RWPE2 (cell line): ENCODE data around the gene TEF.

Experiments
- ATAC-seq: fragments of 200-7000 bp; cut with Tn5 transposase; 3 replicates; pipeline ENCODE4 v1.9.1; 2021; ENCODE audit warnings: low read depth
- DNase-seq: peaks from one replicate; pipeline ENCODE4 v3.0.0-alpha.2; 2020; ENCODE audit warnings: low spot score
- H3K27ac ChIP-seq: fragments of 450-650 bp; 2 replicates; pipeline ENCODE4 v1.5.1; 2017; ENCODE audit warnings: mild to moderate bottlenecking; ENCODE audit not compliant: poor library complexity, severe bottlenecking
- H3K27me3 ChIP-seq: fragments of 250-450 bp; sonication (Bioruptor Pico); 2 replicates; pipeline ENCODE4 v1.5.1; 2021; ENCODE audit warnings: mild to moderate bottlenecking, moderate library complexity; ENCODE audit not compliant: insufficient read depth, poor library complexity, severe bottlenecking
- H3K36me3 ChIP-seq: fragments of 250-450 bp; sonication (Bioruptor Pico); 2 replicates; pipeline ENCODE4 v1.5.1; 2020; ENCODE audit warnings: low read depth, mild to moderate bottlenecking, moderate library complexity
- H3K4me1 ChIP-seq: fragments of 250-450 bp; sonication (Bioruptor Pico); 2 replicates; pipeline ENCODE4 v1.5.1; 2021; ENCODE audit warnings: mild to moderate bottlenecking, moderate library complexity; ENCODE audit not compliant: insufficient read depth, poor library complexity, severe bottlenecking
- H3K4me3 ChIP-seq: fragments of 250-450 bp; sonication (Bioruptor Pico); 2 replicates; pipeline ENCODE4 v1.5.1; 2021; ENCODE audit warnings: mild to moderate bottlenecking, moderate library complexity; ENCODE audit not compliant: severe bottlenecking
- H3K9me3 ChIP-seq: fragments of 250-450 bp; sonication (Bioruptor Pico); 2 replicates; pipeline ENCODE4 v1.5.1; 2021; ENCODE audit warnings: mild to moderate bottlenecking, moderate library complexity; ENCODE audit not compliant: severe bottlenecking
- TF ChIP-seq, protein P1 (sequence below): fragments of 450-650 bp; IDR thresholded peaks from one replicate; pipeline ENCODE4 v1.5.1; 2017; ENCODE audit warnings: mild to moderate bottlenecking, moderate library complexity; ENCODE audit not compliant: poor library complexity, severe bottlenecking

The TEF gene

GRCh38 chr22:41358927-41359326 lies 22.8 kb upstream of the TEF start:
- no peak overlapping the region for H3K27ac ChIP-seq
- DNase-seq (no peak), ATAC-seq (no peak; the same call in 2 of the 3 replicates)
- H3K36me3 ChIP-seq = peaks cover 20% of the 10 kb centered on the region
- H3K9me3 ChIP-seq = no peaks in the 10 kb centered on the region
- no peaks in the 10 kb centered on the region for H3K4me1 ChIP-seq
- TF ChIP-seq, protein P1, sequence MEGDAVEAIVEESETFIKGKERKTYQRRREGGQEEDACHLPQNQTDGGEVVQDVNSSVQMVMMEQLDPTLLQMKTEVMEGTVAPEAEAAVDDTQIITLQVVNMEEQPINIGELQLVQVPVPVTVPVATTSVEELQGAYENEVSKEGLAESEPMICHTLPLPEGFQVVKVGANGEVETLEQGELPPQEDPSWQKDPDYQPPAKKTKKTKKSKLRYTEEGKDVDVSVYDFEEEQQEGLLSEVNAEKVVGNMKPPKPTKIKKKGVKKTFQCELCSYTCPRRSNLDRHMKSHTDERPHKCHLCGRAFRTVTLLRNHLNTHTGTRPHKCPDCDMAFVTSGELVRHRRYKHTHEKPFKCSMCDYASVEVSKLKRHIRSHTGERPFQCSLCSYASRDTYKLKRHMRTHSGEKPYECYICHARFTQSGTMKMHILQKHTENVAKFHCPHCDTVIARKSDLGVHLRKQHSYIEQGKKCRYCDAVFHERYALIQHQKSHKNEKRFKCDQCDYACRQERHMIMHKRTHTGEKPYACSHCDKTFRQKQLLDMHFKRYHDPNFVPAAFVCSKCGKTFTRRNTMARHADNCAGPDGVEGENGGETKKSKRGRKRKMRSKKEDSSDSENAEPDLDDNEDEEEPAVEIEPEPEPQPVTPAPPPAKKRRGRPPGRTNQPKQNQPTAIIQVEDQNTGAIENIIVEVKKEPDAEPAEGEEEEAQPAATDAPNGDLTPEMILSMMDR = no peak
- no peaks in the 10 kb centered on the region for H3K27me3 ChIP-seq
- H3K4me3 ChIP-seq = no peak overlapping the region

GRCh38 chr22:41359376-41359775 lies 22.4 kb upstream of the TEF start:
- Histone ChIP-seq H3K4me1 (no peaks in the 10 kb centered on the region), H3K27me3 (no peaks in the 10 kb centered on the region), H3K4me3 (no peak overlapping the region), H3K36me3 (peaks cover 20% of the 10 kb centered on the region), H3K27ac (no peak overlapping the region), H3K9me3 (no peaks in the 10 kb centered on the region)
- TF ChIP-seq, protein P1 = no peak
- DNase-seq = no peak
- no peak for ATAC-seq

GRCh38 chr22:41360126-41360525 lies 21.6 kb upstream of the TEF start:
- DNase-seq = no peak
- peaks cover 15% of the 10 kb centered on the region for H3K36me3 ChIP-seq
- H3K4me1 ChIP-seq = no peaks in the 10 kb centered on the region
- TF ChIP-seq, protein P1 = no peak
- no peaks in the 10 kb centered on the region for H3K27me3 ChIP-seq
- H3K4me3 ChIP-seq = no peak overlapping the region
- no peaks in the 10 kb centered on the region for H3K9me3 ChIP-seq
- peak; percentile 11; the same call in 1 of the 3 replicates for ATAC-seq
- no peak overlapping the region for H3K27ac ChIP-seq

GRCh38 chr22:41361716-41362310 lies 19.9 kb upstream of the TEF start:
- DNase-seq (no peak), ATAC-seq (no peak)
- H3K4me3 ChIP-seq = no peak overlapping the region
- no peak overlapping the region for H3K27ac ChIP-seq
- TF ChIP-seq, protein P1 = no peak
- H3K27me3 ChIP-seq = no peaks in the 10 kb centered on the region
- no peaks in the 10 kb centered on the region for H3K4me1 ChIP-seq
- H3K36me3 ChIP-seq = peaks cover 5% of the 10 kb centered on the region; the same call in 1 of the 2 replicates
- no peaks in the 10 kb centered on the region for H3K9me3 ChIP-seq

DNA sequence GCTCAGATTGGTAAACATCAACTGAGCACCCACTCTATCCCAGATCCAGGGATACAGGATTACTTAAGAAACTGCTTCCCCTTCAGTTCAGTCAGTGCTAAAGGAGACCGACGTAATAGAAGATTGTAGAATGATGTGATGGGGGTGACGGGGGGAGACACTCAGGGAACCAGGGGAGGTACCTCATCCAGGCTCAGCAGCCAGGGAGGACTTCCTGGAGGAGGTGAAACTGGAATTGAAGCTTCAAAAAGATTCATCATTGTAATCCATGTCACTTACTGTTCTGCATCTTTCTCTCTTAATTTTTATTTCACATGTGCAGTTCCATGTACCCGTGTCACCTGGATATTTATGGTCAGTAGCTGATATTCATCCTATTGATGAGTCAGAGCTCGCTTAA lies 19.1 kb upstream of the TEF start:
- DNase-seq (no peak), ATAC-seq (no peak)
- no peaks in the 10 kb centered on the region for H3K27me3 ChIP-seq
- no peak overlapping the region for H3K27ac ChIP-seq
- H3K4me1 ChIP-seq = peaks cover 4% of the 10 kb centered on the region
- H3K9me3 ChIP-seq = no peaks in the 10 kb centered on the region
- no peak overlapping the region for H3K4me3 ChIP-seq
- H3K36me3 ChIP-seq = peaks cover 4% of the 10 kb centered on the region; the same call in 1 of the 2 replicates
- TF ChIP-seq, protein P1 = no peak
